HepG2 (cell line): ENCODE measurements around the gene SSMEM1. TPM values are rescaled to one million over a fixed set of nuclear protein-coding genes. Genes with fewer than 3 reads are reported as not detected.

Experiments
- CHD4 ChIP-seq: fragments of 200-600 bp; sonication (generic); IDR thresholded peaks from 2 replicates; pipeline ENCODE4 v1.7.0; 2017; ENCODE audit warnings: mild to moderate bottlenecking, low read length, borderline replicate concordance
- KDM4B ChIP-seq: sonication (generic); formaldehyde crosslinking; IDR thresholded peaks from 2 replicates; pipeline ENCODE4 v1.4.0; 2020; ENCODE audit warnings: missing genetic modification reagents
- U2AF2 ChIP-seq: fragments of 200-400 bp; formaldehyde crosslinking; IDR thresholded peaks from 2 replicates; pipeline ENCODE4 v1.6.1; 2017; ENCODE audit warnings: low read depth, mild to moderate bottlenecking, low read length
- ZNF292 ChIP-seq: sonication (generic); formaldehyde crosslinking; IDR thresholded peaks from 2 replicates; pipeline ENCODE4 v1.8.1; 2022; ENCODE audit warnings: mild to moderate bottlenecking, low read depth, missing genetic modification reagents, borderline replicate concordance
- polyA plus RNA-seq, 8 experiments: library from polyadenylated mRNA; depleted of rRNA in 3 of 8; stranded (reverse) in 7 of 8; unstranded in 1 of 8; fragments of >200 nt; fragmentation: Illumina TruSeq in 4 of 8; extraction: Trizol in 4 of 8; gene quantifications; 2 replicates each; pipeline versions ENCODE4 v1.2.1 to v1.2.3, GENCODE V29; 2011 to 2016; ENCODE audit warnings: low read depth in 4 of 8, missing spikeins in 1 of 8, mixed read lengths in 1 of 8; ENCODE audit not compliant: insufficient read depth in 1 of 8
- total RNA-seq, 5 experiments: library from RNA; depleted of rRNA; stranded (reverse); fragments of >200 nt; fragmentation: Illumina TruSeq; extraction: Trizol; gene quantifications; 2 replicates each; pipeline ENCODE4 v1.2.3, GENCODE V29; 2016; ENCODE audit warnings: low read depth in 1 of 5
- TF ChIP-seq, protein P1 (sequence below): IDR thresholded peaks from 2 replicates; pipeline ENCODE4 v1.6.1; 2016; ENCODE audit warnings: low read depth, missing genetic modification reagents, missing compliant biosample characterization

Gene SSMEM1
- total and polyA plus RNA-seq, 2 of the 13 experiments (the other 11 are each of a cell fraction or from before 2014, with no cell fraction given) = not detected

DNA sequence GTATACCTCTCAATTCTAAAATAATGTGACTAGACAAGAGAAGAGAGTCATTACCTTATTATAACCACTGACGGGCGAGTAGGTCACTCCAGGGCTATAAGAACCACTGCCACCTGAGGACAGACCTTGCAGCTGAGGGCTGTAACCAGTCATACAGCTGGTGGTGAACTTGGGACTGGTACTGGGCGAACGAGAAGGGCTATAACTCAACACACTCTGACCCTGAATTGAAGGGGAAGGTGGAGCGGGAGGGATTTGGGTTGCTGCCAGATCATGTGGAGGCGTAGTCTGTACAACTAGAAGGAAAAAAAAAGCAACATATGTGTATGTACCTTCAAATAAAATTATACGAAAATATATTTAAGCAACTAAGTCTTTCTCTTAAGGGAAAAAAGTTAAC lies 5.9 kb upstream of the SSMEM1 start (continued):
- TF ChIP-seq ZNF292 (CRISPR knock-in tag) = no peak
- no peak for TF ChIP-seq U2AF2
- no peak for TF ChIP-seq KDM4B (CRISPR knock-in tag)
- TF ChIP-seq CHD4 = no peak
- TF ChIP-seq, protein P1, sequence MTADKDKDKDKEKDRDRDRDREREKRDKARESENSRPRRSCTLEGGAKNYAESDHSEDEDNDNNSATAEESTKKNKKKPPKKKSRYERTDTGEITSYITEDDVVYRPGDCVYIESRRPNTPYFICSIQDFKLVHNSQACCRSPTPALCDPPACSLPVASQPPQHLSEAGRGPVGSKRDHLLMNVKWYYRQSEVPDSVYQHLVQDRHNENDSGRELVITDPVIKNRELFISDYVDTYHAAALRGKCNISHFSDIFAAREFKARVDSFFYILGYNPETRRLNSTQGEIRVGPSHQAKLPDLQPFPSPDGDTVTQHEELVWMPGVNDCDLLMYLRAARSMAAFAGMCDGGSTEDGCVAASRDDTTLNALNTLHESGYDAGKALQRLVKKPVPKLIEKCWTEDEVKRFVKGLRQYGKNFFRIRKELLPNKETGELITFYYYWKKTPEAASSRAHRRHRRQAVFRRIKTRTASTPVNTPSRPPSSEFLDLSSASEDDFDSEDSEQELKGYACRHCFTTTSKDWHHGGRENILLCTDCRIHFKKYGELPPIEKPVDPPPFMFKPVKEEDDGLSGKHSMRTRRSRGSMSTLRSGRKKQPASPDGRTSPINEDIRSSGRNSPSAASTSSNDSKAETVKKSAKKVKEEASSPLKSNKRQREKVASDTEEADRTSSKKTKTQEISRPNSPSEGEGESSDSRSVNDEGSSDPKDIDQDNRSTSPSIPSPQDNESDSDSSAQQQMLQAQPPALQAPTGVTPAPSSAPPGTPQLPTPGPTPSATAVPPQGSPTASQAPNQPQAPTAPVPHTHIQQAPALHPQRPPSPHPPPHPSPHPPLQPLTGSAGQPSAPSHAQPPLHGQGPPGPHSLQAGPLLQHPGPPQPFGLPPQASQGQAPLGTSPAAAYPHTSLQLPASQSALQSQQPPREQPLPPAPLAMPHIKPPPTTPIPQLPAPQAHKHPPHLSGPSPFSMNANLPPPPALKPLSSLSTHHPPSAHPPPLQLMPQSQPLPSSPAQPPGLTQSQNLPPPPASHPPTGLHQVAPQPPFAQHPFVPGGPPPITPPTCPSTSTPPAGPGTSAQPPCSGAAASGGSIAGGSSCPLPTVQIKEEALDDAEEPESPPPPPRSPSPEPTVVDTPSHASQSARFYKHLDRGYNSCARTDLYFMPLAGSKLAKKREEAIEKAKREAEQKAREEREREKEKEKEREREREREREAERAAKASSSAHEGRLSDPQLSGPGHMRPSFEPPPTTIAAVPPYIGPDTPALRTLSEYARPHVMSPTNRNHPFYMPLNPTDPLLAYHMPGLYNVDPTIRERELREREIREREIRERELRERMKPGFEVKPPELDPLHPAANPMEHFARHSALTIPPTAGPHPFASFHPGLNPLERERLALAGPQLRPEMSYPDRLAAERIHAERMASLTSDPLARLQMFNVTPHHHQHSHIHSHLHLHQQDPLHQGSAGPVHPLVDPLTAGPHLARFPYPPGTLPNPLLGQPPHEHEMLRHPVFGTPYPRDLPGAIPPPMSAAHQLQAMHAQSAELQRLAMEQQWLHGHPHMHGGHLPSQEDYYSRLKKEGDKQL (CRISPR knock-in tag) = no peak
- TF ChIP-seq, all 625 proteins: peak for 0
